Epithelial cell of prostate (primary cell): ENCODE measurements around the gene FCER2.
"Not testable (repeated sequence)": the region's sequence is repeated elsewhere in the genome, so short reads cannot be mapped to it uniquely, and the experiment has no call there.

Experiments
- DNase-seq: peaks from one replicate; pipeline ENCODE4 v3.0.0-alpha.2; 2011; ENCODE audit warnings: low read depth, low spot score
- H3K27ac ChIP-seq: fragments of 450-650 bp; 2 replicates; pipeline ENCODE4 v1.5.1; 2017; ENCODE audit warnings: mild to moderate bottlenecking

The FCER2 gene

GRCh38 chr19:7701654-7702457, at the start of gene FCER2:
FCER2 (minus strand) TSS chr19:7702131; CDS start chr19:7699760, 2,371 bp downstream.
- DNase-seq, result no peak
- no peak within 1 kb of the TSS for H3K27ac ChIP-seq

- DNase-seq, result peak; percentile 8
- no peak overlapping the region for H3K27ac ChIP-seq
Measured at GRCh38 chr19:7751157-7751783, 49.3 kb upstream of the FCER2 start.

GRCh38 chr19:7748756-7749155, 46.8 kb upstream of the FCER2 start:
- no peak overlapping the region for H3K27ac ChIP-seq
- DNase-seq, result peak; percentile 12

DNA sequence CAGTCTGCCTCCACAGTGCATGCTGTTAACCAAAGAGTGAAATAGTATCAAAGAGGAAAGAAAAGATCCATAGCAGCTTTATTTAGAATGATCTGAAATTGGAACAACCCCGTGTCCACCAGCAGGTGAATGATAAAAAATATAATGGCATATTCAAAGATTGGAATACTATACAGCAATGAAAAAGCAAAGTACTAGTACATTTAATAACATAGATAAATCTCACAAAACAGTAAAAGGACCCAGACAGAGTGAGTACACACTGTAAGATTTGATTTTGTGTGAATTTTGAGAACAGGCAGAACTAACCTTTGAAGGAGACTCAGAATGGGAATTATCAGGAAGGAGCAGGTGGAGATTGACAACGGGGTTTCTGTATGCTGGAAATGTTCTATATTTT, 46.2 kb upstream of the FCER2 start:
- no peak overlapping the region for H3K27ac ChIP-seq
- DNase-seq, result no peak

GRCh38 chr19:7746903-7747884, 45.3 kb upstream of the FCER2 start, which contains the start of gene CD209:
CD209 (minus strand) TSS chr19:7747534; CDS start chr19:7747511, 23 bp downstream.
- H3K27ac ChIP-seq, result no peak within 1 kb of the TSS
- no peak for DNase-seq

DNA sequence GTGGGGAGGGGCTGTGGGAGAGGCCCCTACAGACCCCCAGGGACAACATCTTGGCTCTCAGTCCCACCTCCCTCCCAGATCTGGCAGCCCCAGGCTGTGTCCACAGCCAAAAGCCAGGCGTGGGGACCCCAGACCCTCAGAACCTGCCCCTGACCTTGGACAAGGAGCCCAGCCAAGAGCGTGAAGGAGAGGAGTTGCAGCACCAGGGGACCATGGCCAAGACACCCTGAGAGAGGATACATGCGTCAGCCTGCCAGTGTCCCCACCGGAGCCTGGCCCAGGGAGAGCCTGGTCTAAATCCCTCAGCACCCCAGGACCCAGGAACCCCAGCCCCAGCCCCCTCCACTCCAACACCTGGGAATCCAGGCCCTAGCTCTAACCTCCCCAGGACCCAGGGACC, 44.4 kb upstream of the FCER2 start:
- DNase-seq, result not testable (repeated sequence)

GRCh38 chr19:7744871-7745650, 43.1 kb upstream of the FCER2 start:
- H3K27ac ChIP-seq, result no peak overlapping the region
- no peak for DNase-seq

More for the DNA sequence above, 44.4 kb upstream of the FCER2 start:
- not testable (repeated sequence) for H3K27ac ChIP-seq

DNA sequence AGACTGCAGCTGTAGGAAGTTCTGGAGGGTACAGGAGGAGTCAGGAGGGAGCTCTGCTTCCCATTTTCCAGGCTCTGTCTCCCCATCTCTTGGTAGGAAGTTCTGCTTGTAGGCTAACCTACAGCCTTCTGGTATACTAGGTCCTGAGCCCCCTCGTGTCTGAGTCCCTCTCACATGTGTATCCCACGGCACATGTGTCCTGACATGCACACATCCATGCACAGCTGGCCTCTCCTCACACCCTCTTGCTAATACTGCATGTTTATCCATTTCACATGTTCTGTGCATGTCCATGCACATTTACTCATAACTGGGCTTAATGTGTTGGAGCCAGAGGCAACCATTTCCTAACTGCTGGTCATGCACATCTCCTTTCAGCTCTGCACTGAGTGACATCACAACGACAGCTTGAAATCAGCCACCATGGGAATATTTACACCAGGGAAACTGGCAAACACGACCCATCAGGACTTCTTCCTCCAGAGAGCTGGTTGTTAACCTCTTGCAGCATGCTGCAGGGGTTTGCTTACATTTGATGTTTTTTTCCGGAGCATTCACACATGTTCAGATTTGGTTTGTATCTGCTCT, 42.4 kb upstream of the FCER2 start:
- no peak overlapping the region for H3K27ac ChIP-seq
- DNase-seq, result no peak

DNA sequence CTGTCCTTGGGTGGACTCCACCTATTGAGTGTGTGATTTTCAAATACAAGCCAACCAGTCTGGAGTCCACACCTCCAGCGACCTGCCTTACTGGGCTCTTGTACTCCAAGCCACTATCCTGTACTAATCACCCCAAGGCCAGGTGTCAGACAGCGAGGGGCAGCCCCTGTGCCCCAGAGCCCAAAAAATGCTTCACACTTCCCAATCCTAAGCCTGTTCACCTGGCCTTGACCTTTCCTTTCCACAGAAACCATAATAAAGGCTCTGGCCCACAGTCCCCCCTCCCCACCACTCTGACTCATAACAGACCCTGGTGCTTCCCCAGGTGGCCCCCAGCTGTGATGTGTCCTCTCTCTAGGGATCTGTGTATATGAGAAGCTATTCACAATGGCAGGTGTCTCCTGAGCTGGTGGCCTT, 41.5 kb upstream of the FCER2 start:
- no peak overlapping the region for H3K27ac ChIP-seq
- no peak for DNase-seq

DNA sequence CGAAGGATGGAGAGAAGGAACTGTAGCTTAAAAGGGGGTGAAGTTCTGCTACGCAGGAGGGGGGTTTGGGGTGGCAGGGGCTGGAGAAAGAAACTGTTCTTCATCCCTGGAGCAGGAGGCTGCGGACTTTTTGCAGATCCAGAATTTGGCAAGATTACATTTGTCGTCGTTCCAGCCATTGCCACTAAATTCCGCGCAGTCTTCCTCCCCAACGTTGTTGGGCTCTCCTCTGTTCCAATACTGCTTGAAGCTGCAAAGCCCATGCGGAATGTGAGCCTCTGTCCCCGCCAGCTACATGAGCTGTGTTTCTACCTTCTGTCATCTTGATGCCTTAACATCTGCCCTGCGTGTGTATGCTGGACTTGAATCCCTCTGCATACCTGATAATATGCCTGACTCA, 41.1 kb upstream of the FCER2 start:
- no peak for DNase-seq
- no peak overlapping the region for H3K27ac ChIP-seq

DNA sequence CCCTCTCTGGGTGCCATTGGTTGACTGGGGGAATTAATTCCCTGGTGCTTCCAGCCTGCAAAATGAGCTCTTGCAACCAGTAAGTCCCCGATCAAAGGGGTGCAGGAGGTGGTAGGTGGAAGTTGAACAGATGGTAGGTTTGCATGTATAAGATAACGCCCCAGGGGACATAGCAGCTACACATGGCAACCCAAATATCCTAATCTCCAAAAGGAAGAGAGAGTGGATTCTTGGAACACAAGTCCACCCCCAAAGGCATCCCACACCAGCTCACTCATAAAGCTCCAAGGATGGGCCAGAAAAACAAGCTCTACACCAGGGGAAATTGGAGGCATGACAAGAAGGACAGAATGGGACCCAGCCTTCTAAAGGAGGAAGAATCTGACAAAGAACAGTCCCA, 40.6 kb upstream of the FCER2 start:
- no peak for DNase-seq
- H3K27ac ChIP-seq, result no peak overlapping the region

- DNase-seq, result no peak
- H3K27ac ChIP-seq, result no peak overlapping the region
Measured at GRCh38 chr19:7740682-7741054, 38.7 kb upstream of the FCER2 start.

DNA sequence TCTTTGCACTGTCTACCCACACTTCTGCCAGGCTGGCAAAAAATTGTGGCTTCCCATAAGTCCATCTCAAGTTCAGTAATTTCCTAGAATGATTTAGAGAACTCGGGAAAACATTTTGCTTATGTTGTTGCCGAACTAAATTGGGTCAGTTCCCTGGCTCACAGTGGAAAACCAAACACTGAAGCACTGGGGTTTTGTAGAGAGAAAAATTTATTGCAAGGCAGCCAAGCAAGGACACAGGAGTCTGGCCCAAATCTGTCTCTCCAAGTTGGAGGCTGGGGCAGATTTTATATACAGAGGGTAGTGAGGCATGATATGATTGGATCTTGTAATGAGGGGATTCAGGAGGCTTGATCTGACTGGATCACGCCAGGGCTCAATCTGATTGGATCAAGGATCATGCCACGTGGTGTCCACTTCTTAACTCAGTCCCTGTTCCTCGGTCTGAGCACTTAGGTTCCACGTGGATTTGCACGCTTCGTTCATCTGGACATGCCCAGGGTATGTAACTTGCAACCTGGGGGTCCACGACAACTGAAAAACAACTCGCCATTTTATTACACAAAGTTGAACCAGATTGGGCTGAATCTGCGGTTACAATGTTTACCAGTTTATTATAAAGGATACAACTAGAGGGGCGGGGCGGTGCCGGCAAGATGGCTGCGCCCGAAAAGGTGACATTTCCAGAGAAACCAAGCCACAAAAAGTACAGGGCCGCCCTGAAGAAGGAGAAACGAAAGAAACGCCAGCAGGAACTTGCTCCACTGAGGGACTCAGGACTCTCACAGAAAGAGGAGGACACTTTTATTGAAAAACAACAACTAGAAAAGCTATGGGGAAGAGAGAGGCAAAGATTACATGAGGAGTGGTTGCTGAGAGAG, 38.1 kb upstream of the FCER2 start:
- no peak overlapping the region for H3K27ac ChIP-seq
- DNase-seq, result no peak

- no peak overlapping the region for H3K27ac ChIP-seq
- no peak for DNase-seq
Measured at GRCh38 chr19:7739211-7739755, 37.4 kb upstream of the FCER2 start.

GRCh38 chr19:7738023-7738422, 36.1 kb upstream of the FCER2 start:
- DNase-seq, result no peak

GRCh38 chr19:7737215-7737614, 35.3 kb upstream of the FCER2 start:
- no peak for DNase-seq
- no peak overlapping the region for H3K27ac ChIP-seq

More at GRCh38 chr19:7738023-7738422, 36.1 kb upstream of the FCER2 start:
- H3K27ac ChIP-seq, result no peak overlapping the region

DNA sequence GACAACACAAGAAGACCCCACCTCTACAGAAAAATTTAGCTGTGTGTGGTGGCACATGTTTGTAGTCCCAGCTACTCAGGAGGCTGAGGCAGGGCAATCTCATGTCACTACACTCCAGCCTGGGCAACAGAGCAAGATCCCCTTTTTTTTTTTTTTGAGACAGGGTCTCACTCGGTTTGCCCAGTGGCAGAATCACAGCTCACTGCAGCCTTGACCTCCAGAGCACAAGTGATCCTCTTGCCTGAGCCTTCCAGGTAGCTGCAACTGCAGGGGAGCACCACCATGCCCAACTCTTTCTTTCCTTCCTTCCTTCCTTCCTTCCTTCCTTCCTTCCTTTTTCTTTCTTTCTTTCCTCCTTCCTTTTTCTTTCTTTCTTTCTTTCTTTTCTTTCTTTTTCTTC, 34.2 kb upstream of the FCER2 start:
- DNase-seq, result no peak
- no peak overlapping the region for H3K27ac ChIP-seq
